Prostate gland (tissue), 2 donors: ENCODE measurements around the gene ALPK3.

ENCODE experiments used
- POLR2AphosphoS5 ChIP-seq: sonication (generic); formaldehyde crosslinking; IDR thresholded peaks from one replicate; pipeline ENCODE4 v1.6.1; 2017; ENCODE audit warnings: antibody characterized with exemption
- TF ChIP-seq, protein P1 (sequence below), 4 experiments: fragments of 200-600 bp in 2 of 4; fragments of 450-650 bp in 2 of 4; sonication (generic) in 2 of 4; IDR thresholded peaks; 1 replicate in 3 of 4; 2 replicates in 1 of 4; pipeline ENCODE4 v1.5.1; 2016 to 2019; ENCODE audit warnings: antibody characterized with exemption in 4 of 4, mild to moderate bottlenecking in 2 of 4, moderate library complexity in 2 of 4

DNA sequence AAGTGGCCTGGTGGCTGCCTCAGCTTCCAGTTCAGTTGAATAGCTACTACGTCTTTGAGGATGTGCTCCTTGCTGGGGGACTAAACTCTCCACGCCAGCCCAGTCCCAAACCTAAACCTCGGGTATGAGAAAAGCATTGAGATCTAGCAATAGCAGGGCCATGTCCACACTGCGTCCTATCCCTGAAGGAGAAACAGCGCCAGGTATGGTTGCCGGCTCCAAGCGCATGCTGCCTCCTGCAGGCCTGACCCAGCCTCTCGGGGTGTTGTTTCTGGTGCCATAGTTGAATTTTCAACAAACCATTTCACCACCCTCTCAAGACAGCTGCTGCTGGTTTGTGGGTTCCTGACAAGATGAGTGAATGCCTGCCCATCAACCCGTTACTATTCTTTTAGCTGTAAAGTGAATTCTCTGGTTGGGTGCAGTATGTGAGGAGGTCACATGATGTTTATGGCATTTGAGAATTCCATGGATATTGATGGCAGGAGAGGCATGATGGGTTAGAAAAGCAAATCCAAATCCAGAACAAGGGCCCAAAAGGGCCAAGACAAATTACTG is 54.4 kb downstream of the ALPK3 start:
- TF ChIP-seq, protein P1, sequence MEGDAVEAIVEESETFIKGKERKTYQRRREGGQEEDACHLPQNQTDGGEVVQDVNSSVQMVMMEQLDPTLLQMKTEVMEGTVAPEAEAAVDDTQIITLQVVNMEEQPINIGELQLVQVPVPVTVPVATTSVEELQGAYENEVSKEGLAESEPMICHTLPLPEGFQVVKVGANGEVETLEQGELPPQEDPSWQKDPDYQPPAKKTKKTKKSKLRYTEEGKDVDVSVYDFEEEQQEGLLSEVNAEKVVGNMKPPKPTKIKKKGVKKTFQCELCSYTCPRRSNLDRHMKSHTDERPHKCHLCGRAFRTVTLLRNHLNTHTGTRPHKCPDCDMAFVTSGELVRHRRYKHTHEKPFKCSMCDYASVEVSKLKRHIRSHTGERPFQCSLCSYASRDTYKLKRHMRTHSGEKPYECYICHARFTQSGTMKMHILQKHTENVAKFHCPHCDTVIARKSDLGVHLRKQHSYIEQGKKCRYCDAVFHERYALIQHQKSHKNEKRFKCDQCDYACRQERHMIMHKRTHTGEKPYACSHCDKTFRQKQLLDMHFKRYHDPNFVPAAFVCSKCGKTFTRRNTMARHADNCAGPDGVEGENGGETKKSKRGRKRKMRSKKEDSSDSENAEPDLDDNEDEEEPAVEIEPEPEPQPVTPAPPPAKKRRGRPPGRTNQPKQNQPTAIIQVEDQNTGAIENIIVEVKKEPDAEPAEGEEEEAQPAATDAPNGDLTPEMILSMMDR (IDR thresholded peaks at IDR 0.05), result no peak
- TF ChIP-seq POLR2AphosphoS5, result no peak
